NB4 (cell line): ENCODE results near the gene MSH6.

Experiments
- MYC ChIP-seq: IDR thresholded peaks from 2 replicates; pipeline ENCODE4 v1.6.1; 2011; ENCODE audit warnings: low read depth, low read length
- POLR2A ChIP-seq: IDR thresholded peaks from 2 replicates; pipeline ENCODE4 v1.6.1; 2011; ENCODE audit warnings: mild to moderate bottlenecking; ENCODE audit not compliant: insufficient read length; ENCODE audit errors: extremely low read depth
- TF ChIP-seq, protein P1 (sequence below): IDR thresholded peaks from 2 replicates; pipeline ENCODE4 v1.6.1; 2011; ENCODE audit warnings: low read depth, low read length
- TF ChIP-seq, protein P2 (sequence below): IDR thresholded peaks from one replicate; pipeline ENCODE4 v1.5.1; 2012; ENCODE audit warnings: low read depth, low read length

DNA sequence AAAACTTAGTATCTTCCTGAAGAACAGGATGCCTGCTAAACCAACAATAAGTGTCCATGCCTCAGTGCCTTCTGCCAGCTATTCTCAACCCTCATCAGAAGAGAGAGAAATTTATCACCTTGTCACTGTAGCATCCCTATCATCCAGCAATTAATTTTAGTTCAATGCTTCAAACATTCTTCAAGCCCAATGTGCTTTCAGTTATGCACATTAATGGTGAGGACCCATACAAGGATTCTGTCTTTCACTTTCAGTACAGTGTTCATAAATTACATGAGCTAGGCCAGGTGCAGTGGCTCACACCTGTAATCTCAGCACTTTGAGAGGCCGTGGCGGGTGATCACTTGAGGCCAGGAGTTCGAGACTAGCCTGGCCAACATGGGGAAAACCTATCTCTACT, 47.0 kb upstream of the MSH6 start:
- TF ChIP-seq POLR2A (no peak), MYC (no peak)
- TF ChIP-seq, protein P1, sequence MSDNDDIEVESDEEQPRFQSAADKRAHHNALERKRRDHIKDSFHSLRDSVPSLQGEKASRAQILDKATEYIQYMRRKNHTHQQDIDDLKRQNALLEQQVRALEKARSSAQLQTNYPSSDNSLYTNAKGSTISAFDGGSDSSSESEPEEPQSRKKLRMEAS, result no peak
- TF ChIP-seq, protein P2, sequence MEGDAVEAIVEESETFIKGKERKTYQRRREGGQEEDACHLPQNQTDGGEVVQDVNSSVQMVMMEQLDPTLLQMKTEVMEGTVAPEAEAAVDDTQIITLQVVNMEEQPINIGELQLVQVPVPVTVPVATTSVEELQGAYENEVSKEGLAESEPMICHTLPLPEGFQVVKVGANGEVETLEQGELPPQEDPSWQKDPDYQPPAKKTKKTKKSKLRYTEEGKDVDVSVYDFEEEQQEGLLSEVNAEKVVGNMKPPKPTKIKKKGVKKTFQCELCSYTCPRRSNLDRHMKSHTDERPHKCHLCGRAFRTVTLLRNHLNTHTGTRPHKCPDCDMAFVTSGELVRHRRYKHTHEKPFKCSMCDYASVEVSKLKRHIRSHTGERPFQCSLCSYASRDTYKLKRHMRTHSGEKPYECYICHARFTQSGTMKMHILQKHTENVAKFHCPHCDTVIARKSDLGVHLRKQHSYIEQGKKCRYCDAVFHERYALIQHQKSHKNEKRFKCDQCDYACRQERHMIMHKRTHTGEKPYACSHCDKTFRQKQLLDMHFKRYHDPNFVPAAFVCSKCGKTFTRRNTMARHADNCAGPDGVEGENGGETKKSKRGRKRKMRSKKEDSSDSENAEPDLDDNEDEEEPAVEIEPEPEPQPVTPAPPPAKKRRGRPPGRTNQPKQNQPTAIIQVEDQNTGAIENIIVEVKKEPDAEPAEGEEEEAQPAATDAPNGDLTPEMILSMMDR, result no peak
